Measurements from ENCODE around the gene C21orf58.

The C21orf58 gene

DNA sequence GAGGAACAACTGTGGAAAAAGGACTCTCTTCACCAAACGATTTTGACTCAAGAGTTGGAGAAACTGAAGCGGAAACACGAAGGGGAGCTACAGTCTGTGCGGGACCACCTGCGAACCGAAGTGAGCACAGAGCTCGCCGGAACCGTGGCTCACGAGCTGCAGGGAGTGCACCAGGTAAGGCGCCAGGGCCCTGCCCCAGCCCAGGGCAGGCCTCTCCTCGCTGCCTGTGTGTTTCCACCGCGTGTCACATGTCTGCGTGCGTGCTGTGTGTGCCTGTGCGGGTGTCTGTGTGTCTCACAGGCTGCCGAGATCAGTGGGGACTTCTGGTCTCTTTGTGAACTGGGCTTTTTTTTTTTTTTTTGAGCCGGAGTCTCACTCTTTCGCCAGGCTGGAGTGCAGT lies 43.3 kb upstream of the C21orf58 start:
- TF ChIP-seq, protein P1, sequence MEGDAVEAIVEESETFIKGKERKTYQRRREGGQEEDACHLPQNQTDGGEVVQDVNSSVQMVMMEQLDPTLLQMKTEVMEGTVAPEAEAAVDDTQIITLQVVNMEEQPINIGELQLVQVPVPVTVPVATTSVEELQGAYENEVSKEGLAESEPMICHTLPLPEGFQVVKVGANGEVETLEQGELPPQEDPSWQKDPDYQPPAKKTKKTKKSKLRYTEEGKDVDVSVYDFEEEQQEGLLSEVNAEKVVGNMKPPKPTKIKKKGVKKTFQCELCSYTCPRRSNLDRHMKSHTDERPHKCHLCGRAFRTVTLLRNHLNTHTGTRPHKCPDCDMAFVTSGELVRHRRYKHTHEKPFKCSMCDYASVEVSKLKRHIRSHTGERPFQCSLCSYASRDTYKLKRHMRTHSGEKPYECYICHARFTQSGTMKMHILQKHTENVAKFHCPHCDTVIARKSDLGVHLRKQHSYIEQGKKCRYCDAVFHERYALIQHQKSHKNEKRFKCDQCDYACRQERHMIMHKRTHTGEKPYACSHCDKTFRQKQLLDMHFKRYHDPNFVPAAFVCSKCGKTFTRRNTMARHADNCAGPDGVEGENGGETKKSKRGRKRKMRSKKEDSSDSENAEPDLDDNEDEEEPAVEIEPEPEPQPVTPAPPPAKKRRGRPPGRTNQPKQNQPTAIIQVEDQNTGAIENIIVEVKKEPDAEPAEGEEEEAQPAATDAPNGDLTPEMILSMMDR (conservative IDR thresholded peaks at IDR 0.05; ENCODE audit: low read depth, low read length), result no peak
- H3K4me3 ChIP-seq (ENCODE audit: low read length), result no peak overlapping the region
- no peak for DNase-seq (ENCODE audit: low read depth)

- DNase-seq (ENCODE audit: low read depth), result no peak
- no peak overlapping the region for H3K4me3 ChIP-seq (ENCODE audit: low read length)
- TF ChIP-seq, protein P1 (conservative IDR thresholded peaks at IDR 0.05; ENCODE audit: low read depth, low read length), result no peak
Measured at GRCh38 chr21:46366561-46366960, 42.9 kb upstream of the C21orf58 start.

DNA sequence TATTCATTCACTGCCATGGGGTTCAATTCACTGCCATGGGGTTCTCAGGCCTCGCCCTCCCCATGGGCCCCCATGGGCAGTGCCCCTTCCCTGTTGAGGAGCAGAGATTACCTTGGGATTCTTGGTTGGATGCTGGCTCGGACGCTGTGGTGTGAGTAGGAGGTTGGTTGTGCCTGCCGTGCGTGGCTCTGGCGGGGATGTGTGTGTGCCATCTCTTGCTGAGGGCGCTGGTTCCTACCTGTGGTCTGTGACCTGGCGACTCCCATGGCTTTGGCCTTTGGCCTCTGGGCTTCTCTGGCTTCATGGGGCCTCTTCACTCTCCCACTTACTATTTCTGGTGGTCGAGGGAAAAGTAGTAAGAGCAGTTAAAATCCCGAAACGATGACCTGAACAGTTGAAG lies 42.4 kb upstream of the C21orf58 start:
- TF ChIP-seq, protein P1 (conservative IDR thresholded peaks at IDR 0.05; ENCODE audit: low read depth, low read length), result no peak
- DNase-seq (ENCODE audit: low read depth), result no peak
- no peak overlapping the region for H3K4me3 ChIP-seq (ENCODE audit: low read length)

DNA sequence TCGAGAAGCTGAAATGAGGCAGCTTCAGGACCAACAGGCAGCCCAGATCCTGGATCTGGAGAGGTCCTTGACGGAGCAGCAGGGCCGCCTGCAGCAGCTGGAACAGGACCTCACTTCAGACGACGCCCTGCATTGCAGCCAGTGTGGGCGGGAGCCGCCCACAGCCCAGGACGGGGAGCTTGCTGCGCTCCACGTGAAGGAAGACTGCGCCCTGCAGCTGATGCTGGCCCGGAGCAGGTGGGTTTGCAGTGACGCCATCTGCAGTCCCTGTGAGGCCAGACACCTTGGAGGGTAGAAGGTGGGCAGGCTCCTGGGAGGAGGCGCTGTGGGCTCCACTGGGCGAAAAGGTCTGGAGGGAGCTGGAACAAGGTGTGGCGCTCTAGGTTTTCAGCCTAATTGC lies 40.0 kb upstream of the C21orf58 start:
- no peak overlapping the region for H3K4me3 ChIP-seq (ENCODE audit: low read length)
- TF ChIP-seq, protein P1 (conservative IDR thresholded peaks at IDR 0.05; ENCODE audit: low read depth, low read length), result no peak
- no peak for DNase-seq (ENCODE audit: low read depth)

- TF ChIP-seq, protein P1 (conservative IDR thresholded peaks at IDR 0.05; ENCODE audit: low read depth, low read length), result no peak
- DNase-seq (ENCODE audit: low read depth), result no peak
- no peak overlapping the region for H3K4me3 ChIP-seq (ENCODE audit: low read length)
Measured at GRCh38 chr21:46362946-46363345, 39.3 kb upstream of the C21orf58 start.

DNA sequence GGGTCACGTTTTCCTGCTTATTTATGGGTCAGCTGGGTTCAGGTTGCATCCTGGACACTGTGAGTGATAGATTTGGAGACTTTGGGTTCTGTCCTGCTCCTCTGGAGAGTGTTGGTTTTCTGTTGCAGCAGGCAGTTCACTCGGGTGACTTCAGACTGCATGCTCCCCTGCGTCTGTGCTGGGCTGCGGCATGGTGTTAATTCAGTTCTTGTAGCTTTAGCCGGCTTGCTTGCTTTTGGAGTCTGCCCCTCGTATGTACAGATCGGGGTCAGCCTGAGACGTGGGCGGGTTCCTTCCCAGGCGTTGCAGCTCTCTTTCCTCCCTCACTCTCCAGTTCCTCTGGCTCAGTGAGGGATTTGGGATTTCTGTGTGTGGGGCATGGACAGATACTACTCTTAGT lies 38.3 kb upstream of the C21orf58 start:
- no peak for DNase-seq (ENCODE audit: low read depth)
- TF ChIP-seq, protein P1 (conservative IDR thresholded peaks at IDR 0.05; ENCODE audit: low read depth, low read length), result no peak
- no peak overlapping the region for H3K4me3 ChIP-seq (ENCODE audit: low read length)

DNA sequence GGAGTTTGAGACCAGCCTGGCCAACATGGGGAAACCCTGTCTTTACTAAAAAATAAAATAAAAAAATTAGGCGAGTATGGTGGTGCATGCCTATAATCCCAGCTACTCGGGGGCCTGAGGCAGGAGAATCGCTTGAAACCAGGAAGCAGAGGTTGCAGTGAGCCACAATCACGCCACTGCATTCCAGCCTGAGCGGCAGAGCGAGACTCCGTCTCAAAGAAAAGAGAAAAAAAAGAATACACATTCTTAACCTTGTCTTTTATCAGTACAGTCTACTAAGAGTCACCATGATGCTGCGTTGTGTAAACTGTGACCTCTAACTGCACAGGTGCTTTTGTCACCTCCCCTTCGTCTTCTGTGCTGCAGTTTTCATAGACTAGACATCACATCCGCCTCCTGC lies 37.5 kb upstream of the C21orf58 start:
- no peak overlapping the region for H3K4me3 ChIP-seq (ENCODE audit: low read length)
- TF ChIP-seq, protein P1 (conservative IDR thresholded peaks at IDR 0.05; ENCODE audit: low read depth, low read length), result no peak
- no peak for DNase-seq (ENCODE audit: low read depth)
